ENCODE measurements around the gene C4orf50.
"Not testable (repeated sequence)": the region's sequence is repeated elsewhere in the genome, so short reads cannot be mapped to it uniquely, and the experiment has no call there.

C4orf50 gene

DNA sequence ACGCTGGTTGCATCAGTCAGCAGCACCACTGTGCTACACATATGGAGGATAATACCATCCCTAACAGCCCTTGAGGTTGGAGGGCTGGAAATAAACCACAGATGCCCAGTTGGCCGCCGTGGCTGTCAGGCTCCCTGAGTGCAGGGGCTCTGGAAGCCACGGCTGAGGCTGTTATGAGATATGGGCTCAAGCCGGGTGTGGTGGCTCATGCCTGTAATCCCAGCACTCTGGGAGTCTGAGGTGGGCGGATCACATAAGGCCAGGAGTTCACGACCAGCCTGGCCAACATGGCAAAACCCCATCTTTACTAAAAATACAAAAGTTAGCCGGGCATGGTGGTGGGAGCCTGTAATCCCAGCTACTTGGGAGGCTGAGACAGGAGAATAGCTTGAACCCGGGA lies 24.9 kb downstream of the C4orf50 start:
- not testable (repeated sequence) for H3K4me3 Mint-ChIP-seq, H3K36me3 Mint-ChIP-seq, H3K27ac Mint-ChIP-seq, H3K27me3 Mint-ChIP-seq, H3K9me3 Mint-ChIP-seq, H3K4me1 Mint-ChIP-seq

GRCh38 chr4:5992828-5993321 lies 25.4 kb downstream of the C4orf50 start:
- H3K4me1 Mint-ChIP-seq: no peaks in the 10 kb centered on the region
- no peaks in the 10 kb centered on the region for H3K36me3 Mint-ChIP-seq
- H3K27me3 Mint-ChIP-seq: peaks cover 2% of the 10 kb centered on the region
- no peak overlapping the region for H3K27ac Mint-ChIP-seq
- no peaks in the 10 kb centered on the region for H3K9me3 Mint-ChIP-seq
- H3K4me3 Mint-ChIP-seq: no peak overlapping the region

- Mint-ChIP-seq H3K9me3 (no peaks in the 10 kb centered on the region), H3K36me3 (no peaks in the 10 kb centered on the region), H3K27ac (no peak overlapping the region), H3K27me3 (peaks cover 2% of the 10 kb centered on the region), H3K4me1 (no peaks in the 10 kb centered on the region), H3K4me3 (no peak overlapping the region)
Measured at GRCh38 chr4:5992171-5992827, 25.9 kb downstream of the C4orf50 start.

- Mint-ChIP-seq H3K27me3 (peaks cover 2% of the 10 kb centered on the region), H3K4me3 (no peak overlapping the region), H3K27ac (no peak overlapping the region), H3K4me1 (no peaks in the 10 kb centered on the region), H3K36me3 (no peaks in the 10 kb centered on the region), H3K9me3 (no peaks in the 10 kb centered on the region)
Measured at GRCh38 chr4:5991405-5991804, 26.8 kb downstream of the C4orf50 start.

GRCh38 chr4:5990446-5991160 lies 27.6 kb downstream of the C4orf50 start:
- Mint-ChIP-seq H3K4me1 (no peaks in the 10 kb centered on the region), H3K4me3 (no peak overlapping the region)

GRCh38 chr4:5989236-5990225 lies 28.7 kb downstream of the C4orf50 start:
- Mint-ChIP-seq H3K4me3 (no peak overlapping the region), H3K27me3 (peaks cover 1% of the 10 kb centered on the region), H3K4me1 (no peaks in the 10 kb centered on the region), H3K27ac (no peak overlapping the region), H3K9me3 (peaks cover 6% of the 10 kb centered on the region), H3K36me3 (peaks cover 1% of the 10 kb centered on the region)

More at GRCh38 chr4:5990446-5991160, 27.6 kb downstream of the C4orf50 start:
- no peaks in the 10 kb centered on the region for H3K36me3 Mint-ChIP-seq
- no peaks in the 10 kb centered on the region for H3K9me3 Mint-ChIP-seq
- H3K27me3 Mint-ChIP-seq: peaks cover 1% of the 10 kb centered on the region
- H3K27ac Mint-ChIP-seq: no peak overlapping the region

DNA sequence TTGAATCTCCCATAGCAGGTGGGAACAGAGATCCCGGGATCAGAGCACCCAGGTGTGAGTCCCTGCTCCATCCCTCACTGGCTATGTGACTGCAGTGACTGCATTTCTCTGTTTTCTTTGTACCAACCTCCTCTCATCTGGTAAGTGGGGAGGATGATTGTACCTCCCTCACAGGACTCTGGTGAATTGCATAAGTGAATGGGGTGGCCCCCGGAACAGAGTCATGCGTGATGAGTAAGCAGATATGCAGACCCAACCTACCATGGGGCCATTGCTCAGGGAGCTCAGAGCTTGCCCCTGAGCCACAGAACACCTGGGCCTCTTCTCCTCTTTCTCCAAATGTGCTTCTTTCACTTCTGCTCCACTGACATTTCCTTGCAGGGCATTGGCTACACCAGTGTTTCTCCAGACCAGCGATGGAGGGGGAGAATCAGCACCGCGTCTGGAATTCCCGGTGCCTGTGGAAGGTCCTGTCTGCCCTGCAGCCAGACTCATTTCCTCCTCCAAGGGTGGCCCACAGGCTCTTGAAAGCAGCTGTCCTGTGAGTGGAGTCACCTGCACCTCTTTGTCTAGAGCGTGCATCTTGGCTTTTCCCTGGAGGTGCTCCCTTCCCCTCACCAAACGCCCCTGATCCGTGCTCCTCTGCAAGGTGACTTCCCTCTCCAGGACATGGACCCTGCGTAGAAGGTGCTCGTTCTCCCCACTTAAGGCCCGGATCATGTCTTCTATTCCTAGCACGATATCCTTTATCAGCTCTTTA lies 30.0 kb downstream of the C4orf50 start:
- Mint-ChIP-seq H3K9me3 (peaks cover 12% of the 10 kb centered on the region), H3K4me1 (no peaks in the 10 kb centered on the region), H3K4me3 (no peak overlapping the region), H3K27me3 (peaks cover 1% of the 10 kb centered on the region), H3K27ac (no peak overlapping the region), H3K36me3 (peaks cover 1% of the 10 kb centered on the region)

DNA sequence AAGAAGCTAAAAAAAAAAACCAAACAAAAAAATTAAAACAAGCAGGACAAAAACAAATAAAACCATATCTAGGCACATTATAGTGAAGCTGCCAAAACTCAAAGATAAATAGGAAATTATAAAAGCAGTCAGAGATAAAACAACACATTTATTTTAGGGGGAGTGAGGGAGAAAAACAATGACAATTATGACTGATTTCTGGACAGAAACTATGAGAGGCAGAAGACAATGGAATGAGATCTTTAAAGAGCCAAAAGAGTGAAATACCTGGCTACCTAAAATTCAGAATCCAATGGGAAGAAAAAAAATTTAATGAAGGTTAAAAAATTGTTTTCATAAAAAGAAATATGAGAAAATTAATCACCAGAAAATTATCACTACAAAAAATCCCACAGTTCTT lies 33.4 kb downstream of the C4orf50 start:
- Mint-ChIP-seq H3K36me3 (peaks cover 1% of the 10 kb centered on the region), H3K9me3 (peaks cover 15% of the 10 kb centered on the region), H3K27ac (no peak overlapping the region), H3K4me3 (no peak overlapping the region), H3K27me3 (peaks cover 11% of the 10 kb centered on the region), H3K4me1 (no peaks in the 10 kb centered on the region)

DNA sequence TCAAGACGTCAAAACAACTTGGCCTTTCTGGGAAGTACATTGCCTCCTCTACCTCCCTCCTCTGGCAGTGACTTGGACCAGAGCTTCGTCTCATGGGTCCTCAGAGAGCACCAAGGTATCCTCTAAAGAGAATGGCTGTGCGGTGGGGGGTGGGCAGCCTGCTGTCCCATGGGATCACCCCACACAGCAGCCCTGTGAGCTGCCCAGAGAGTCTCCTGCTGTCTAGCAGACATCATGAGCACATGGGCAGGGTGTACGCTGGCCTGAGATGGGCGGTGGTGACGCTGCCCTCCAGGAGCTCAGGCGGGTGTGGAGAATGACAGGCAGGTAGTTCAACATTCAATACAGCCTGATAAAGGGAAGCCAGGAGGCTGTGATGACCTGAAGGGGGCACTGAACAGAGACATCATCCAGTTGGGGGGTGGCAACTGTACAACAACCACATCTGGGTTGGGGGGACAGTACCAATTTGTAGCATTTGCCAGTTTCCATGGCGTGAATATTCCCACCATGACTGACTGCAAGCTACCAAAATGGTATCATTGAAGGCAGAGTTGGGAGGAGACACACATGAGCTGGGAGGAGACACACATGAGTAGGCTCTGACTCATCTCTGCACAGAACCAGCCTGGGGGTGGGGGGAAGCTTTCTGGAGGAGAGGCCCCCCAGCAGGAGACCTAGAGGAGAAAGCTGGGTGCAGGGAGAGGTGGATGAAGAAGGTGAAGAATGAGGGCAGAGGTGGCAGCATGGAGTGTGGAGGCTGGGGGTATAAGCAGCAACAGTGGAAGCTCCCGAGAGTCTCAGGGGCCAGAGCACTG lies 35.9 kb downstream of the C4orf50 start:
- Mint-ChIP-seq H3K27ac (no peak overlapping the region), H3K4me1 (no peaks in the 10 kb centered on the region), H3K4me3 (no peak overlapping the region), H3K36me3 (peaks cover 1% of the 10 kb centered on the region), H3K9me3 (peaks cover 15% of the 10 kb centered on the region), H3K27me3 (peaks cover 11% of the 10 kb centered on the region)

GRCh38 chr4:5980436-5981155 lies 37.6 kb downstream of the C4orf50 start:
- Mint-ChIP-seq H3K9me3 (peaks cover 15% of the 10 kb centered on the region), H3K27ac (no peak overlapping the region), H3K4me1 (no peaks in the 10 kb centered on the region), H3K4me3 (no peak overlapping the region), H3K27me3 (peaks cover 12% of the 10 kb centered on the region), H3K36me3 (peaks cover 1% of the 10 kb centered on the region)

DNA sequence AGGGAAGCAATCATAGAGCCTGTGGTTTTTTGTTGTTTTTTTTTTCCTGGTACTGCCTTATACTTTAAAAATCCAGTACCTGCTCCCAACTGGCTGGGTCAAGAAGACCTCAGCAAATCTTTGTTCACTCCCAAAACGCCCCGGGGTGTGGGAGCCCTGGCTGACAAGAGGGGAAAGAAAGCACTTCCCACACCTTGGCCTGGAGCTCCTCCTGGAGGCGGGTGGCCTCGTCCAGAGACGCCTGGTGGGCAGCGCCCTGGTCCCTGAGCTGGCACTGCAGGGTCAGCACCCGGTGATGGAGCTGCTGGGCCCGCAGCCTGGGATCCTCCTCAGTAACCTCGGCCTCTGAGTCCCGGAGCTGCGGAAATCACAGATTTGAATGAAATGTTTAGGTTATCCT lies 38.2 kb downstream of the C4orf50 start:
- Mint-ChIP-seq H3K36me3 (peaks cover under 1% of the 10 kb centered on the region), H3K9me3 (peaks cover 13% of the 10 kb centered on the region), H3K4me1 (no peaks in the 10 kb centered on the region)

DNA sequence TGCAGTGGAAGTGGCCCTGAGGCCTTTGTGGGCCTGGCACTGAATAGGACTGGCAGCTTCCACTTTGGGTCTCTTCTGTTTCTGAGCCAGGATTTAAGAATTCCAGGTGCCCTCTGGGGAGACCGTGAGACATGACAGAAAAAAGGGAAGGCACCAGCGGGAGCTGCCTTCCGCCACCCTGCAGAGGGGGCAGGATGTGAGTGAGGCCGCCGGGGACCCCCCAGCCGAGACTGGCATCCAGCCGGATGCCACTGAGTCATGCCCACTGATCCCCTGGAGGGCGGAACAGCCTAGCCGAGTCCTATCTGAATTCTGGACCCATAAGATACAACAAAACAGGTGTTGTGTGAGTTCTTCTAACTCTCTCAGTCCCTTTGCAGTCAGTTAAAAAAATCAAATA lies 41.3 kb downstream of the C4orf50 start:
- H3K9me3 Mint-ChIP-seq: no peaks in the 10 kb centered on the region

More for the DNA sequence above, 38.2 kb downstream of the C4orf50 start:
- Mint-ChIP-seq H3K27ac (no peak overlapping the region), H3K27me3 (peaks cover 12% of the 10 kb centered on the region), H3K4me3 (no peak overlapping the region)

GRCh38 chr4:5976431-5976830 lies 41.8 kb downstream of the C4orf50 start:
- Mint-ChIP-seq H3K9me3 (no peaks in the 10 kb centered on the region), H3K4me1 (no peaks in the 10 kb centered on the region), H3K4me3 (no peak overlapping the region), H3K27ac (no peak overlapping the region), H3K27me3 (peaks cover 8% of the 10 kb centered on the region), H3K36me3 (no peaks in the 10 kb centered on the region)

More for the DNA sequence above, 41.3 kb downstream of the C4orf50 start:
- H3K27me3 Mint-ChIP-seq: peaks cover 9% of the 10 kb centered on the region
- H3K4me3 Mint-ChIP-seq: no peak overlapping the region
- no peaks in the 10 kb centered on the region for H3K36me3 Mint-ChIP-seq
- H3K4me1 Mint-ChIP-seq: no peaks in the 10 kb centered on the region
- H3K27ac Mint-ChIP-seq: no peak overlapping the region

DNA sequence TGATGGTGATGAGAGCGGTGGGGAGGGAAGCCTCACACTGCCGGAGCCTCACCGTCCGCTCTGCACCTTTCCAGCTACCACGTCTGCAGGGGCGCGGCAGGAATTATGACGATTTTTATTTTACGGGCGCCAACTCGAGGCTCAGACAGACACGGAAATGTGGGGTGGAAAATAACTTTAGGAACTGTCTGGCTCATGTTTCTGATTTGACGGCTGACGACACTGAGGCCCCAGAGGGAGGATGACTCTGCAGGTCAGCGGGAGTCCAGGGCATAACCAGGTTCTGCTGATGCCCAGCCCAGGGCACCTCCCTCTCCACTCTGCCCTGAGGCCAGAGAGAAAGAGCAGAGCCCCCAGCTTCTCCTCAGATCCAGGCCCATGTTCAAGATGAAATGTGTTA lies 43.9 kb downstream of the C4orf50 start:
- no peak overlapping the region for H3K4me3 Mint-ChIP-seq
- H3K9me3 Mint-ChIP-seq: no peaks in the 10 kb centered on the region
- H3K27me3 Mint-ChIP-seq: peaks cover 3% of the 10 kb centered on the region
- no peak overlapping the region for H3K27ac Mint-ChIP-seq
- no peaks in the 10 kb centered on the region for H3K4me1 Mint-ChIP-seq
- no peaks in the 10 kb centered on the region for H3K36me3 Mint-ChIP-seq
